Globus pallidus (tissue), 1 donor: ENCODE results near the gene NXF2B.
A peak's percentile ranks its signal among the peaks of the same experiment; 100 is the strongest.
"Not testable (repeated sequence)": the region's sequence is repeated elsewhere in the genome, so short reads cannot be mapped to it uniquely, and the experiment has no call there.

Experiments
- DNase-seq: peaks from one replicate; pipeline ENCODE4 v3.0.0-alpha.2; 2015; ENCODE audit warnings: low spot score

Gene NXF2B, protein sequence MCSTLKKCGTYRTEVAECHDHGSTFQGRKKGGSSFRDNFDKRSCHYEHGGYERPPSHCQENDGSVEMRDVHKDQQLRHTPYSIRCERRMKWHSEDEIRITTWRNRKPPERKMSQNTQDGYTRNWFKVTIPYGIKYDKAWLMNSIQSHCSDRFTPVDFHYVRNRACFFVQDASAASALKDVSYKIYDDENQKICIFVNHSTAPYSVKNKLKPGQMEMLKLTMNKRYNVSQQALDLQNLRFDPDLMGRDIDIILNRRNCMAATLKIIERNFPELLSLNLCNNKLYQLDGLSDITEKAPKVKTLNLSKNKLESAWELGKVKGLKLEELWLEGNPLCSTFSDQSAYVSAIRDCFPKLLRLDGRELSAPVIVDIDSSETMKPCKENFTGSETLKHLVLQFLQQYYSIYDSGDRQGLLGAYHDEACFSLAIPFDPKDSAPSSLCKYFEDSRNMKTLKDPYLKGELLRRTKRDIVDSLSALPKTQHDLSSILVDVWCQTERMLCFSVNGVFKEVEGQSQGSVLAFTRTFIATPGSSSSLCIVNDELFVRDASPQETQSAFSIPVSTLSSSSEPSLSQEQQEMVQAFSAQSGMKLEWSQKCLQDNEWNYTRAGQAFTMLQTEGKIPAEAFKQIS

DNA sequence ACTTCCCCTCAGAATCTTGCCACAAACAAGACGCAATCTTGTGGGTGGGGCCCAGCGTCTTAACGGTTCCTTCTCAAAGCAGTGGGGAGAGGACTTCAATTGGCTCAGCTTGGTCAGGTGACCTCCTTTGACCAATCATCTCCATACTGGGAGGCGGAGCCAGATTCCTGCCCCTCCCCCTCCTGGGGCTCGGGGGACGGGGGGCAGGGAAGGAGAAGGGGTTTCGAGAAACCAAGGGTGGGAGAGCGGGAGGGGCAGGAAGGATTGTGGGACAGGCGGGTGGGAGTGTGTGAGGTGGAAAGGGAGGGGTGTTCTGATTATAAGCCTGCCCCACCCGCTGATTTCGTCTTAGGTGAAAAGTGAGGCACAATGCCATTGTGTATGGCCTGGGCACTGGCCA lies at the start of gene NXF2B:
TSS of gene NXF2B (minus strand) at position 101 of the 400 bp plus-strand sequence. CDS start 59,972 bp downstream, outside the sequence.
- not testable (repeated sequence) for DNase-seq

DNA sequence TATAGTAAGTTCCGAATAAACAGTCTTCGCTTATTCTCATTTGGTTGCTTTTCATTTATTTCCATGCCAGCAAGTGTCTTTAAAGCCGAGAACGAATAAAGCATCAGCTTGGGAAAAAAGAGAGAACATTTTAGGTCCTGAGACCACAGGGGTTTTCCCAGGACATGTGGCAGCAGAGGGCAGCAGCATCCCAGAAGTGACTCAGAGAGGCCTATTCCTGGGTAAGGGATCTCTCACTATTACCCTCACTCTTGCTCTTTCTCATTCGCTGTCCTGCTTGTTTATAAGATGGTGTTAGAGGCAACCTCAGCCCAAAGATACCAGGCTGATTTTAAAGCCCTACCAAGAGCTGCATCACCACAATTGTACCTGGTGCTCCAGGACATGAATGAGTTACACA lies 39.0 kb upstream of the NXF2B start:
- not testable (repeated sequence) for DNase-seq

DNA sequence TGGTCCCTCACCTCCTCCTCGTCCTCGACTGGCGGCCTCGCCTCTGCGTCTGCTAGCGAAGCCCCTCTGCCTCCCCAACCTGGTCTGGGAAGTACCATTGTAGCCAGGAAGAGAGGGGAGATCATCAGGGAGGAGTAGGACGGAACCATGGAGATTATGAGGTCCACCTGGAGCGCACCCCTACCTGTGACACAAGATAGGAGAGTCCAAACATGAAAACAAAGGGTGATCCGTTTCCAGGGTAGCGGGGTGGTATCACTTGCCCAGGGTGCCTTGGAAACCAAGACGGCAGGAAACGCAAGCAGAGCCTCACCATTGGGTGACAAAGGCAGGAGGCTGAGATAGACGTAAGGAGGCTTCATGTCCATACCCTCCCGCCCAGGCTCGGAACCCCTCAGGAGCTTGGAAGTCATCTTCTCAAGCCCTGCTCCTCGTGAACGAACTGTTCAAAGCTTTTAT lies 32.0 kb upstream of the NXF2B start, which contains the start of gene TCP11X2:
TSS of gene TCP11X2 (minus strand) at position 51 of the 459 bp plus-strand sequence.
- not testable (repeated sequence) for DNase-seq

DNA sequence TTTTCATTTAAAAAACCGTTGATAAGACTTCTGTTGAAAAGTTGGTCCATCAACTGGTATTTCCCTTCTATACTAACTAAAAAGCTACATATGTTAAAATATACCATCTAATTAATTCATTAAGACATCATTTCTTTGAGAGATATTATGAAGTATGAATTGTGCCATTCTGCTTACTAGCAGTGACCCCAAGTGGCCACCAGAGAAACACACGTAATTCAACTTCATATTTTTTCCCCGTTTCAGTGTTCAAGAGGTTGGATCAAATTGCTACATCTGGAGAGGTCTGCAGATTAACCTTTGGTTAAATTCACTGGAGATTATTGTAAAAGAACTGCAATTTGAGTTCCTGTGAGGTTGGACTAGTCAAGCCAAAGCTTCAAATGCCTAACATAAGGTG lies 30.4 kb upstream of the NXF2B start:
- DNase-seq: not testable (repeated sequence)

DNA sequence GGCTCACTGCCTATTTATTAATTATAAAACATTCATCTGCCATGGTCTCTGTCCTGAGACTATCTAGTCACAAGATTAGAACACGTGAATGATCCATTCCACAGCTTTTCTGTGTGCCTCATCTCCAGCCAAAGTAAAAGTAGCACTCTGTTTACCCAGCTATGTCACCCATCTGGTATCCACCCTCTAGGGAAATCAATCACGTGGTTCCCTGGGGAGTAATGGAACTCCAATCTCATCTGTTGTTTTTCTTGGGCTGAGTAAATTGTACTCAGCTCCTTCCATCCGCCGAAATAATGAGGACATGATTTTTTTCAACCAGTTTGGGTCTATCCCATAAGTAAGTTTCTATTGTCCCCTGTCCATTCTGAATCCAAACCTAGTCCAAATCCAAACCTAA lies 18.8 kb upstream of the NXF2B start:
- not testable (repeated sequence) for DNase-seq

DNA sequence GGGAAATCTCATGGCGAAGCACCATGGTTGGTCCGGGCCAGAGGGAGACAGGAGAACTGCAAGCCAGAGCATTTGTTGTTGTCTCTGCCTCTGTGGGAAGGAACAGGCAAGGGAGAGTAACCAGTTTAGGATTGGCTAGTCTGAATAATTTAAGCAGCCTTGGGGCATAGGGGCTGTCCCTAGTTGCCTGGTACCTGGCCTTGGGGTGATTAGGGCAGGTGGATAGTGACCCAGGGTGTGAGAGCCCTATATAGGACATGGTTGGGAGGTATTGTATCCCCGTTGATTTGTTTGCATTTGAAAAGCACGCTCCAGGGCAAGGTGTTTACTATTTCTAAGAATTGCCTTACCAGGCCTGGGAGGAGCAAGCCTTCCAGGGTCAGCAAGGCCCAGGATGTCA lies 25.3 kb downstream of the NXF2B start:
- DNase-seq: not testable (repeated sequence)

DNA sequence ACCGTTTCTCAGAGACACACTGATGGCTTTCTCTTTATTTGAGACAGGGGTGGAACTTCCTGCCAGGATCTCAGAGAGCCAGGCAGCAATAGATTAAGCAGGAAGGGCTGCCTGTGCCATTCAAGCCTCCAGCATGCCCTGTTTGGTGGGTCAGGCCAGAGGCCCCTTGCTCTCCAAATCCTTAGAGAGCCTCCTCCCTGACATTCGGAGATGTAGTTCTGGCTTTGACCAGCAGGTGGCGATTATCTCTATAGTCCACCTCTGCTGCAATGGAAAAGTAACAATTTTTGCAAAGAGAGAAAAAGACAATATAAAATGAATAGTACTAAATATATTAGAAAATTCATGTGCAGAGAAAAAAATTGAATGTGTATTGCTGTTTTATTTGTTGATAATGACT lies 93.9 kb downstream of the NXF2B start:
- no peak for DNase-seq

DNA sequence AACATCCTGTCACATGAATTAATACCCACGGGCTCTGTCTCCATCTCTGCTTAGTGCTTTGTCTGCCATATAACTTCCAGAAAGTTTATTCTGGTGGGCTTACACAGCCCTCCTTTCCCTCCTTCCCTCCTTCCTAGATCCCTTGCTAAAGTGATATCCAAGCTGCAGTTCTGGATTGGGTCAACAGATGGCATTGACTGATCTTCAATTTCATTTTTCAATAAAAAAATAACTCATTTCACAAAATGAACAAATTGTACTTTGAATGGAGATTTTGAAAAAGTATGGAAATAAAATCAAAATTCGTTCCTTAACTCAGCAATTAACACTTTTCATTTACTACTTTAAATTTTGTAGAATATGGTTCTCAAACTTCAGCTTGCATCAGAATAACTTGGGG lies 97.9 kb downstream of the NXF2B start:
- DNase-seq: no peak

DNA sequence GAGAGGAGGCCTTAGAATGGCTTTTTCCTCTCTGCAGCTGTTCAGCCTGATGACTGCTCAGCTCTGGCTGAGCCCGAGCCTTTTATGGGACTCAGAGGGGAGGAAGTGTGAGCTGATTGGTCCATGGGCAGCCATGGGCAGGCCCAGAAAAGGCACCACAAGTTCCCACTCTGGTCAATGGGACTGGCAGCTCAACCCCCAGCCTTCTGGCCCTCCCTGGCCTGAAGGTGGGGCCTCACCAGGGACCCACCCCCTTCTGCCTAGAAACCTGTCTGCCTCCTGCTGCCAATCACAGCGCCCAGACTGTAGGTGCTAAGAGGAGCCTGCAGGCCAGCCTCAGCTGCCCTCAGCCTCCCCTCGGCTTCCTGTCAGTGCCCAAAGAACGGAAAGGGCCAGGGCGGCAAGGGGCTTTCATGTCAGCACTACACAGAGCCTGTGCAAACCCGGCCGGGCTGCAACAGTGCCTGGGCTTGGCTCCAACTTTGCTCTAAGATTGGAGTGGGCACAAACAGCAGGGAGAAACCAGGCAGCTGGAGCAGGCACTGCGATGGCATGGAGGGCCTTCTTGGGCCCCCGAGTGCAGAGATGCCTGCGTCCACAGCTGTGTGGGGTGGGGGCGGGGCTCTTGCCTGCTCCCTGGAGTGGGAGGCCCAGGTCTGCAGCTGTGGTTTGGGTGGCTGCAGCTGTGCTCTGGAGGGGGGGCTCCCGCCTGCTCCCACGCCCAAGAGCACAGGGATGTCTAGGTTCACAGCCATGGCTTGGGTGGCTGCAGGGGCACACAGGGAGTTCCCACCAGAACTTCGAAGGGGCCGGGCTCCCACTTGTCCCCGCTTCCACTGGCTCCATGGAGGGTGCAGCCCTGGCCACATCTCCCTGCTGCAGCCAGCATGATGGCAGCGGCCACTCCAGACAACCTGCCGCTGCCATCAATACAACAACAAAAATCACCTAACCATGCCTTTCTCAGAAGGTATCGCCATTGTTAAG lies 100.2 kb downstream of the NXF2B start:
- DNase-seq: peak; percentile 4

DNA sequence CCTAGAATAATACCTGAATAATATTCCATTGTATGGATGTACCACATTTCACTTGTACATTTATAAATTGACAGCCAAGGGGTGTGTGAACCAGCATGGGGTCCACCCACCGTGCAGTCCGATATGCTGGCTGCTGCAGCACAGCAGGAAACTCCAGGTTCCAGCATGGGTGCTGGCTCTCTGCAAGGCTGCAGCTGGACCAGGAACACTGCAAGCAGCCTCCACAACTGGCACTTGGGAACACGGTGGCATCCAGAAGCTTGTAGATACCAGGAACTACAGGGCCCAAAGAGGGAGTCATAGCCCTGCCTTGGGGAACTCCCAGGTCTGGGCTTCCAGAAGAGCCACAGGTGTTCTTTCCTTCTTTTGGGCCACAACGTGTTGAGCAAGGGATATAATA lies 101.6 kb downstream of the NXF2B start:
- no peak for DNase-seq
